Psoas muscle (tissue), 8 donors: ENCODE results near the gene KRTAP29-1. TPM values are rescaled to one million over a fixed set of nuclear protein-coding genes. Genes with fewer than 3 reads are reported as not detected.

Experiments used
- ATAC-seq, 4 donors: fragments of 200-7000 bp; cut with Tn5 transposase; one replicate each; pipeline ENCODE4 v1.9.1; 2020; ENCODE audit warnings: moderate library complexity in 3 of 4, mild to moderate bottlenecking in 2 of 4
- DNase-seq, 2 donors: peaks; one replicate each; pipeline ENCODE4 v3.0.0-alpha.2; 2020
- H3K27ac ChIP-seq: fragments of 200-600 bp; one replicate; pipeline ENCODE4 v1.8.0; 2022
- H3K27me3 ChIP-seq, 3 donors: fragments of 200-600 bp in 1 of 3; one replicate each; pipeline versions ENCODE4 v1.6.1 to v1.8.0; 2013 to 2022; ENCODE audit warnings: low read length in 2 of 3, mild to moderate bottlenecking in 2 of 3, moderate library complexity in 1 of 3; ENCODE audit not compliant: insufficient read depth in 3 of 3
- H3K36me3 ChIP-seq, 2 donors: fragments of 200-600 bp in 1 of 2; one replicate each; pipeline versions ENCODE4 v1.6.1 to v1.8.0; 2013 to 2022; ENCODE audit warnings: low read depth in 1 of 2, mild to moderate bottlenecking in 1 of 2, moderate library complexity in 1 of 2; ENCODE audit not compliant: insufficient read depth in 1 of 2
- H3K4me1 ChIP-seq: fragments of 200-600 bp; one replicate; pipeline ENCODE4 v1.8.0; 2022
- H3K4me3 ChIP-seq: fragments of 200-600 bp; one replicate; pipeline ENCODE4 v1.8.0; 2022; ENCODE audit warnings: mild to moderate bottlenecking
- H3K9me3 ChIP-seq: fragments of 200-600 bp; one replicate; pipeline ENCODE4 v1.8.0; 2022
- WGBS, 3 donors: extraction: QIAGEN DNeasy Blood & Tissue Kit; methylation state at CpG; one replicate each; pipeline versions ENCODE4 v1.1.6 to v1.1.7; 2013; 5-methylcytosine and 5-hydroxymethylcytosine counted together
- intact Hi-C, 2 donors: fragments of 100-400 bp; cut with DNase I; formaldehyde crosslinking; loops; one replicate each; pipeline versions ENCODE4 v1.11.0 to v1.14.2; 2022
- polyA plus RNA-seq, 3 donors: library from polyadenylated mRNA; stranded (reverse); fragments of 200-250 nt; gene quantifications; one replicate each; pipeline ENCODE4 v1.2.3, GENCODE V29; 2013
- total RNA-seq, 4 donors: library from RNA; stranded (reverse); fragmentation: NEBNext Ultra II Directional in 2 of 4; extraction: Animal tissue kit (Norgen Biotek cat#: 25700) in 2 of 4; gene quantifications; one replicate each; pipeline versions ENCODE4 v1.2.1 to v1.2.4, GENCODE V29; 2021 to 2023
- TF ChIP-seq, protein P1 (sequence below): fragments of 200-600 bp; IDR thresholded peaks from one replicate; pipeline ENCODE4 v1.8.0; 2022; ENCODE audit warnings: antibody characterized with exemption
- donor health status: healthy with polysubstance abuse.
- donor health status: DM: no; HTN: no; CAD: no; lungs with moderate emphysema.
- donor health status: Bipolar disorder and iron deficiency.
- donor health status: healthy.
- donor health status: DM: yes; HTN: yes; CAD: no.
- donor health status: DM: no; HTN: no; CAD: no.
- donor health status: DM: no; HTN: no; CAD: no.
- donor health status: DM: yes; HTN: yes; CAD: no.

Gene KRTAP29-1
- total and polyA plus RNA-seq, 7 donors, result not detected

DNA sequence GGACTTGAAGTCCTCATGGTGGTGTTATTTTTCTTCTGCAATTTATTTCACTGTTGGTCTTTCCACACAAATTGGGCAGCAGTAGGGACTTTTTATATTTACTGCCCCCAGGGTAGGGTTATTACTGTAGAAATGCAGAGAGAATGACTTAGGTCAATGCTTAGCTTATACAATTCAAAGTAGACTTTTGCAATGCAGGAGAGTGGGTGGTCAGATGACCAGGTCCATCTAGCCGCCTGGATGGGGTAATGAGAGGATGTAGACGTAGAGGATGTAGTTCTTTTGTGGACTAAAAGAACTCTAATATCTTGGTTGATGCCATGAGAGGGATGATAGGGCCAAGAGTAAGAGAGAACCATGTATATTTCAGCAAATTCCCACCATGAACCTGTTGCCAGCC lies 15.6 kb upstream of the KRTAP29-1 start:
- DNase-seq (no peak), ATAC-seq (no peak)
- peaks cover 0 to 8% (median 3%) of the 10 kb centered on the region in 3 donors for H3K27me3 ChIP-seq
- TF ChIP-seq, protein P1, sequence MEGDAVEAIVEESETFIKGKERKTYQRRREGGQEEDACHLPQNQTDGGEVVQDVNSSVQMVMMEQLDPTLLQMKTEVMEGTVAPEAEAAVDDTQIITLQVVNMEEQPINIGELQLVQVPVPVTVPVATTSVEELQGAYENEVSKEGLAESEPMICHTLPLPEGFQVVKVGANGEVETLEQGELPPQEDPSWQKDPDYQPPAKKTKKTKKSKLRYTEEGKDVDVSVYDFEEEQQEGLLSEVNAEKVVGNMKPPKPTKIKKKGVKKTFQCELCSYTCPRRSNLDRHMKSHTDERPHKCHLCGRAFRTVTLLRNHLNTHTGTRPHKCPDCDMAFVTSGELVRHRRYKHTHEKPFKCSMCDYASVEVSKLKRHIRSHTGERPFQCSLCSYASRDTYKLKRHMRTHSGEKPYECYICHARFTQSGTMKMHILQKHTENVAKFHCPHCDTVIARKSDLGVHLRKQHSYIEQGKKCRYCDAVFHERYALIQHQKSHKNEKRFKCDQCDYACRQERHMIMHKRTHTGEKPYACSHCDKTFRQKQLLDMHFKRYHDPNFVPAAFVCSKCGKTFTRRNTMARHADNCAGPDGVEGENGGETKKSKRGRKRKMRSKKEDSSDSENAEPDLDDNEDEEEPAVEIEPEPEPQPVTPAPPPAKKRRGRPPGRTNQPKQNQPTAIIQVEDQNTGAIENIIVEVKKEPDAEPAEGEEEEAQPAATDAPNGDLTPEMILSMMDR, result no peak
- WGBS, 3 donors, result 35 to 74% (median 38%) methylated on average over 2 of the region's 2 CpGs
- intact Hi-C loops, result no loop called here
- H3K4me1 ChIP-seq, result no peaks in the 10 kb centered on the region
- H3K9me3 ChIP-seq, result no peaks in the 10 kb centered on the region
- no peaks in the 10 kb centered on the region for H3K36me3 ChIP-seq
- no peak overlapping the region for H3K27ac ChIP-seq
- no peak overlapping the region for H3K4me3 ChIP-seq

DNA sequence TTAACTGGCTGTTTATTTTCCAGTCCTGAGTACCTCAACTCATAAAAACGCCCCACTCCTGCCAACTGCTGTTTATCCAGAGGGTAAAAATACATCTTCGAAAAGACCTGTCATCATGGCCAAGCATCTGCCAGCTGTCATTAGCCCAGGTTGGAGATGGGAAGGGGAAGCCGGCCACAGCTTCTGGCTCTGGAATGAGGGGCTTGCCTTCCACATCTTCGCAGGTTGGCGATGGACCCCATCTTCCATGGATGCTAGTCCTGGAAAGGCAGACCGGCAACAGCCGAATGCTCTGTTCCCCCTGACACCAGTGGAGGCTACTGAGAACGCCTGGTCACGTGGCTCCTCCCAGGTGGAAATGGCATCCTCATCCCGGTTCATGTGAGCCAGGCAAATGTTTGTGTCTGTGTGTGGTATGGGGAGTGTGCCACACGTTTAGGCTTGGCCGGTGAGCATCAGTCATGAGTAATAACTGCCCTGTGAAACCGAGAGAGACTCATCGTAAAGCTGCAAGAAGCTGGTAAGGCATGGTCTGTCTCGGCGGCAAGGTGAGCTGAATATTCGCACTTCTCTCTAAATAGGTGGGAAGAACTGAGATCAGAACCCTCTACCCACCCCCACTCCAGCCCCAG lies 13.3 kb upstream of the KRTAP29-1 start:
- intact Hi-C loops, result no loop called here
- Histone ChIP-seq H3K36me3 (no peaks in the 10 kb centered on the region), H3K9me3 (no peaks in the 10 kb centered on the region), H3K27me3 (peaks cover 0 to 22% (median 3%) of the 10 kb centered on the region in 3 donors), H3K27ac (no peak overlapping the region), H3K4me1 (no peaks in the 10 kb centered on the region), H3K4me3 (no peak overlapping the region)
- TF ChIP-seq, protein P1, result no peak
- WGBS, 3 donors, result 71 to 78% (median 73%) methylated on average over 17 of the region's 17 CpGs
- no peak for DNase-seq
- no peak for ATAC-seq

DNA sequence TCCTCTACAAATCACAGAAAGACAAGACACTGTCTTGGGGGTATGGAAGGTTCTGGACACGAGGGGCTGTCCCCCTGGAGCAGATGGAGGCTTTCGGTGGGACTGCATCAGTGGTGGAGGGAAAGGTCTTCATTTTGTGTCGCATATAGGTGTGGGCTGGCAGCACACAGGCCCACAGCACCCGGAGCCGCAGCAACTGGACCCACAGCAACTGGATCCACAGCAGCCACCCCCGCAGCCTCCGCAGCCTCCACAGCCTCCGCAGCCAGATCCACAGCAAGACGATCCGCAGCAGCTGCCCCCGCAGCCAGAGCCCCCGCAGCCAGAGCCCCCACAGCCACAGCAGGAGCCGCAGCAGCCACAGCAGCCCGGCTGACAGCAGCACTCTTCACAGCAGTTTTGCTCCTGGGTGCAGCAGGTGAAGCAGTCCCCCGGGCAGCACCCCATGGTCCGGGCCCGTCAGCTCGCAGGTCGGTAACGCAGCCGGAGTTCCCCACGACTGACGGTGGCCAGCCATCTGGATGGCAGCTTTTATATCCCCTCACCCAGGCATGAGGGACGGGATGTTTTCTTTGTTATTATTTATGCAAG lies 12.6 kb upstream of the KRTAP29-1 start, which contains the start of gene KRTAP17-1:
Gene KRTAP17-1, minus strand, starts transcription at position 507 of the 591 bp plus-strand sequence. Its CDS starts 60 bp downstream, at position 447.
- H3K27me3 ChIP-seq, result peaks cover 0 to 26% (median 3%) of the 10 kb centered on the region in 3 donors
- no peaks in the 10 kb centered on the region for H3K9me3 ChIP-seq
- DNase-seq (no peak), ATAC-seq (no peak)
- no peaks in the 10 kb centered on the region for H3K4me1 ChIP-seq
- H3K27ac ChIP-seq, result no peak within 1 kb of the TSS
- WGBS, 3 donors, result 66 to 81% (median 81%) methylated on average over 23 to 24 of the region's 24 CpGs
- TF ChIP-seq, protein P1, result no peak
- H3K36me3 ChIP-seq, result no peaks in the 10 kb centered on the region
- no peak within 1 kb of the TSS for H3K4me3 ChIP-seq
- intact Hi-C loops, result no loop called here

DNA sequence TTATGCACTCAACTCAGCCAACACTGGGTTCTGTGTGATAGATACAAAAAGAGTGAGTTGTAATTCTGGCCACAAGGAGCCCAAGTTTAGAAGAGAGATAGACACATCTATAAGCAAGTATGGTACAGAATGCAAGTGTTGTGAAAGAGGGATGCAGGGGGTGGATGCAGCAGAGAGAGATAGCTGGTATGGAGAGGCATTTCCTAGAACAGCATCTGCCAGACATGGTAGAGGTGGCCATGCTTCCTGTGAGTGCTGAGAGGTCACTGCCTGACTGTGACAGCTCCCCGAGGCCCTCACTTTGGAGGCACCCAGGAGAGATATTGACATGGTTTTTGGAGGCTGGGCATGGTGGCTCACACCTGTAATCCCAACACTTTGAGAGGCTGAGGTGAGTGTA lies 8.5 kb upstream of the KRTAP29-1 start:
- no peaks in the 10 kb centered on the region for H3K4me1 ChIP-seq
- H3K36me3 ChIP-seq, result no peaks in the 10 kb centered on the region
- H3K27me3 ChIP-seq, result peaks cover 3 to 49% (median 8%) of the 10 kb centered on the region in 3 donors
- intact Hi-C loops, result no loop called here
- 69 to 91% (median 88%) methylated on average over 1 of the region's 1 CpG for WGBS, 3 donors
- no peak overlapping the region for H3K4me3 ChIP-seq
- TF ChIP-seq, protein P1, result no peak
- no peak for DNase-seq
- no peak overlapping the region for H3K27ac ChIP-seq
- ATAC-seq, result no peak
- H3K9me3 ChIP-seq, result no peaks in the 10 kb centered on the region
